A673 (cell line): ENCODE measurements around the gene RASA3. TPM values are rescaled to one million over a fixed set of nuclear protein-coding genes. Genes with fewer than 3 reads are reported as not detected.
"Not testable (repeated sequence)": the region's sequence is repeated elsewhere in the genome, so short reads cannot be mapped to it uniquely, and the experiment has no call there.

ENCODE experiments used
- BruUV-seq: library from RNA; stranded (reverse); fragments of 400-500 nt; replicated peaks from 2 replicates; lab custom pipeline; 2021; lab: Mats Ljungman, UMichigan
- CTCF ChIA-PET: fragments of 300-600 bp; sonication (Branson Sonifier 250); formaldehyde crosslinking; loops from one replicate; lab custom pipeline; 2022; ENCODE audit warnings: antibody characterized with exemption; lab: Charles Lee
- POLR2A ChIA-PET: fragments of 300-600 bp; sonication (Branson Sonifier 250); formaldehyde crosslinking; loops from one replicate; lab custom pipeline; 2022; ENCODE audit warnings: antibody characterized with exemption; ENCODE audit not compliant: low non-redundant PET; lab: Charles Lee
- DNase-seq: peaks from one replicate; pipeline ENCODE4 v3.0.0-alpha.2; 2015; ENCODE audit warnings: low spot score
- H3K27ac ChIP-seq: fragments of 200-600 bp; sonication (generic); 2 replicates; pipeline ENCODE4 v1.5.1; 2016; ENCODE audit warnings: mixed run types, low read depth, mild to moderate bottlenecking, mixed read lengths, antibody characterized with exemption, low read length; ENCODE audit not compliant: poor library complexity, severe bottlenecking
- H3K27me3 ChIP-seq: fragments of 200-600 bp; sonication (generic); replicated peaks from 2 replicates; pipeline ENCODE4 v1.6.1; 2017; ENCODE audit warnings: mixed run types, low read depth, mild to moderate bottlenecking, mixed read lengths, antibody characterized with exemption, low read length; ENCODE audit not compliant: insufficient read depth, poor library complexity
- H3K36me3 ChIP-seq: fragments of 200-600 bp; sonication (generic); 2 replicates; pipeline ENCODE4 v1.6.1; 2016; ENCODE audit warnings: mixed run types, mild to moderate bottlenecking, mixed read lengths, antibody characterized with exemption, low read length; ENCODE audit not compliant: insufficient read depth, poor library complexity, severe bottlenecking
- H3K4me1 ChIP-seq: fragments of 200-600 bp; sonication (generic); 2 replicates; pipeline ENCODE4 v1.6.1; 2017; ENCODE audit warnings: mixed run types, mild to moderate bottlenecking, mixed read lengths, antibody characterized with exemption, low read length; ENCODE audit not compliant: insufficient read depth, poor library complexity, severe bottlenecking
- H3K4me3 ChIP-seq: fragments of 200-600 bp; sonication (generic); 2 replicates; pipeline ENCODE4 v1.5.1; 2016; ENCODE audit warnings: low read depth, mixed run types, mild to moderate bottlenecking, mixed read lengths, low read length; ENCODE audit not compliant: poor library complexity, severe bottlenecking
- H3K9me3 ChIP-seq: fragments of 200-600 bp; sonication (generic); 2 replicates; pipeline ENCODE4 v1.6.1; 2016; ENCODE audit warnings: mixed run types, low read depth, mild to moderate bottlenecking, mixed read lengths, antibody characterized with exemption, low read length; ENCODE audit not compliant: poor library complexity, severe bottlenecking
- EZH2 ChIP-seq: fragments of 200-600 bp; sonication (generic); IDR thresholded peaks from 2 replicates; pipeline ENCODE4 v1.6.1; 2017; ENCODE audit warnings: borderline replicate concordance, low read depth, mild to moderate bottlenecking, mixed read lengths, antibody characterized with exemption, low read length; ENCODE audit not compliant: poor library complexity, severe bottlenecking
- intact Hi-C: fragments of 100-400 bp; cut with micrococcal nuclease; formaldehyde crosslinking; loops from one replicate; pipeline ENCODE4 v1.10.0; 2022; ENCODE audit not compliant: unreplicated experiment
- total RNA-seq: library from RNA; stranded (reverse); gene quantifications from 2 replicates; pipeline ENCODE4 v1.2.3, GENCODE V29; 2021
- TF ChIP-seq, protein P1 (sequence below): fragments of 300-800, 200-600 bp; sonication (generic); conservative IDR thresholded peaks from 2 replicates; pipeline ENCODE4 v1.5.1; 2017; ENCODE audit warnings: low read depth, mild to moderate bottlenecking, antibody characterized with exemption, low read length, moderate library complexity, mixed read lengths

The RASA3 gene
- total RNA-seq, 1 experiment from 2014 or later: 22.1 TPM

DNA sequence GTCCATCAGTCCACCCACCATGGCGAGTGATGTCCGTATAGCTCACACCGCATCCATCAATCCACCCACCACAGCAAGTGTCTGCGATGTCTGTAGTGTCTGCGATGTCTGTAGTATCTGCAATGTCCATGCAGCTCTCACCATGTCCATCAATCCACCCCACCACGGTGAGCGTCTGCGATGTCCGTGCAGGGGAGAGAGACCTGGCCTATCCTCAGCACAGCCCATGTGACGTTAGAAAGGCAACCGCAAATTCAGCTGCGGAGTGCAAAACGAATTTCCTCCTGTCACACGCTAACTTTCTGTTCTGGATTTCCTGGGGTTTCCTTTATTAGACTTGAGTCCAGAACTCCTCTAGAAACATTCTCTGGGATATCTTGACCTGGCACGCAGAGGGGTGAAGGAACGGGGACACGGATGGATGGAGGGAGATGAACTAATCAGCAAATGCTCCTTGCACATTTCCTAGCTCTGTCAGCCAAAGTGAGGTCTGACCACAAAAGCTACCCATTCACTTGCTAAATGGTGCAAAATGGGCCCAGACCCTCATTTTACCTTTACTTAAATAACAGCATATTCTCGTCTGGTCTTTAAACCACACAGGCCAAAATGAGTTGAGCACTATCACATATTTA is 18.3 kb downstream of the RASA3 start:
- H3K27me3 ChIP-seq: no peaks in the 10 kb centered on the region
- intact Hi-C loops: loop anchor here (10.0 kb wide), 1 partner anchor 49 kb away; no protein-coding TSS in a partner anchor
- H3K27ac ChIP-seq: no peak overlapping the region
- CTCF ChIA-PET: no interaction called here
- TF ChIP-seq EZH2: no peak
- TF ChIP-seq, protein P1, sequence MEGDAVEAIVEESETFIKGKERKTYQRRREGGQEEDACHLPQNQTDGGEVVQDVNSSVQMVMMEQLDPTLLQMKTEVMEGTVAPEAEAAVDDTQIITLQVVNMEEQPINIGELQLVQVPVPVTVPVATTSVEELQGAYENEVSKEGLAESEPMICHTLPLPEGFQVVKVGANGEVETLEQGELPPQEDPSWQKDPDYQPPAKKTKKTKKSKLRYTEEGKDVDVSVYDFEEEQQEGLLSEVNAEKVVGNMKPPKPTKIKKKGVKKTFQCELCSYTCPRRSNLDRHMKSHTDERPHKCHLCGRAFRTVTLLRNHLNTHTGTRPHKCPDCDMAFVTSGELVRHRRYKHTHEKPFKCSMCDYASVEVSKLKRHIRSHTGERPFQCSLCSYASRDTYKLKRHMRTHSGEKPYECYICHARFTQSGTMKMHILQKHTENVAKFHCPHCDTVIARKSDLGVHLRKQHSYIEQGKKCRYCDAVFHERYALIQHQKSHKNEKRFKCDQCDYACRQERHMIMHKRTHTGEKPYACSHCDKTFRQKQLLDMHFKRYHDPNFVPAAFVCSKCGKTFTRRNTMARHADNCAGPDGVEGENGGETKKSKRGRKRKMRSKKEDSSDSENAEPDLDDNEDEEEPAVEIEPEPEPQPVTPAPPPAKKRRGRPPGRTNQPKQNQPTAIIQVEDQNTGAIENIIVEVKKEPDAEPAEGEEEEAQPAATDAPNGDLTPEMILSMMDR: no peak
- no peak overlapping the region for H3K4me3 ChIP-seq
- H3K4me1 ChIP-seq: peaks cover 48% of the 10 kb centered on the region
- POLR2A ChIA-PET: no interaction called here
- DNase-seq: no peak
- H3K9me3 ChIP-seq: no peaks in the 10 kb centered on the region
- no peaks in the 10 kb centered on the region for H3K36me3 ChIP-seq
- BruUV-seq: no TSS peak

DNA sequence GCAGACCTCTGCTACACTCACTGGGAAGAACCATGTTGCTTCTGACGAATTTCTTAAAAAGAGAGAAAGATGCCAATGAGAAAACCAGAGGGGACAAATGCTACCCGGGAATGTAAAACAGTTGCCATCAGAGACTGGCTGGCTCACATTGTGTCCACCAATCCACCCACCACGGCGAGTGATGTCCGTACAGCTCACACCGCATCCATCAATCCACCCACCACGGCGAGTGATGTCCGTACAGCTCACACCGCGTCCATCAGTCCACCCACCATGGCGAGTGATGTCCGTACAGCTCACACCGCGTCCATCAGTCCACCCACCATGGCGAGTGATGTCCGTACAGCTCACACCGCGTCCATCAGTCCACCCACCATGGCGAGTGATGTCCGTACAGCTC is 19.0 kb downstream of the RASA3 start:
- H3K27ac ChIP-seq, POLR2A ChIA-PET, DNase-seq: not testable (repeated sequence)

DNA sequence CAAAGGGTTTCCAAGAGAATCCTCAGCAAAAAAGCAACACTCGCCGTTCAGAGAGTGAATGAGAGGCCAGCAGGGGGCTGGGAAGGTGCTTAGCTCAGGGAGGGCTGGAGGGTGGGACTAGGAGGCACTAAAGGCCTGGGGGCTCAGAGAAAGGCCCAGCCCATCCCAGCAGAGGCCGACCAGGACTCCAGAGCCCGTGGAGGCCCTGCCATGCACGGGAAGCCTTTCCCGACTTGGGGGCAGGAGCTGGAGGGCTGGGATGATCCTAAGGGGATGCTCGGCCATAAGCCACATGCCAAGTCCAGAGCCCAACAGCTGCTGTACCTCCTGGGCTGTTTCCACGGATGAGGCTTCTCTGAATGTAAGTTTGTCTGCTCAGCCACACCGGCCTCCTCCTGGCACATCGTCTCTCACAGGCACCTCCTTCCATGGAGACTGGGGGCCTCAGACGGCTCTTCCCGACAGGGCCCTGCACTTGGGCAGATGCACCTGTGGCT is 19.5 kb downstream of the RASA3 start:
- intact Hi-C loops: loop anchor here (10.0 kb wide), 1 partner anchor 48 kb away; no protein-coding TSS in a partner anchor
- H3K27me3 ChIP-seq: no peaks in the 10 kb centered on the region
- POLR2A ChIA-PET: no interaction called here
- BruUV-seq: no TSS peak
- no peak overlapping the region for H3K27ac ChIP-seq
- peaks cover 36% of the 10 kb centered on the region for H3K4me1 ChIP-seq
- no peaks in the 10 kb centered on the region for H3K9me3 ChIP-seq
- TF ChIP-seq, protein P1: no peak
- TF ChIP-seq EZH2: no peak
- DNase-seq: no peak
- CTCF ChIA-PET: no interaction called here
- H3K36me3 ChIP-seq: no peaks in the 10 kb centered on the region
- H3K4me3 ChIP-seq: no peak overlapping the region

More for the DNA sequence above, 19.0 kb downstream of the RASA3 start:
- BruUV-seq, CTCF ChIA-PET, H3K27me3 ChIP-seq, H3K4me3 ChIP-seq, H3K9me3 ChIP-seq, H3K36me3 ChIP-seq: not testable (repeated sequence)
- peaks cover 41% of the 10 kb centered on the region for H3K4me1 ChIP-seq
- intact Hi-C loops: loop anchor here (10.0 kb wide), 1 partner anchor 49 kb away; no protein-coding TSS in a partner anchor
